BLaER1 treated with 17β-estradiol and CSF1 and Interleukin-3, amounts not matched to agents 10 nM and 100 nM (cell line): Measurements from ENCODE around the gene ZNF687.
"Not testable (repeated sequence)": the region's sequence is repeated elsewhere in the genome, so short reads cannot be mapped to it uniquely, and the experiment has no call there.

ENCODE experiments used
- H3K27ac ChIP-seq, 11 experiments: shearing (Covaris generic); formaldehyde crosslinking; 2 replicates each; pipeline ENCODE4 v1.8.1; 2022
- H3K27me3 ChIP-seq, 11 experiments: shearing (Covaris generic); formaldehyde crosslinking; 2 replicates each; pipeline ENCODE4 v1.8.1; 2022
- H3K36me3 ChIP-seq, 11 experiments: shearing (Covaris generic); formaldehyde crosslinking; 2 replicates each; pipeline ENCODE4 v1.8.1; 2022
- H3K4me1 ChIP-seq, 10 experiments: shearing (Covaris generic); formaldehyde crosslinking; 2 replicates each; pipeline ENCODE4 v1.8.1; 2022
- H3K4me2 ChIP-seq, 11 experiments: shearing (Covaris generic); formaldehyde crosslinking; 2 replicates each; pipeline ENCODE4 v1.8.1; 2022
- H3K4me3 ChIP-seq, 10 experiments: shearing (Covaris generic); formaldehyde crosslinking; 2 replicates each; pipeline ENCODE4 v1.8.1; 2022
- H3K9ac ChIP-seq, 11 experiments: shearing (Covaris generic); formaldehyde crosslinking; 2 replicates each; pipeline ENCODE4 v1.8.1; 2022
- H3K9me3 ChIP-seq, 11 experiments: shearing (Covaris generic); formaldehyde crosslinking; replicated peaks in 1 of 11; 2 replicates each; pipeline ENCODE4 v1.8.1; 2022
- H4K20me1 ChIP-seq, 11 experiments: shearing (Covaris generic); formaldehyde crosslinking; 2 replicates each; pipeline ENCODE4 v1.8.1; 2022
- Cebpa-rat ChIP-seq, 11 experiments: shearing (Covaris generic); IDR thresholded peaks; 2 replicates each; pipeline ENCODE4 v1.8.1; 2022

ZNF687 gene

GRCh38 chr1:151254217-151255213 lies 27.6 kb upstream of the ZNF687 start, which contains the start of gene PSMD4:
Gene PSMD4, plus strand, starts transcription at chr1:151254734. Its CDS starts 49 bp downstream, at chr1:151254783.
- Histone ChIP-seq H3K27me3 (no peaks in the 10 kb centered on the region), H3K4me1 (peaks cover 10 to 27% (median 16%) of the 10 kb centered on the region in 10 experiments), H3K9ac (peak within 1 kb of the TSS; percentile 90 to 98 (median 94)), H3K36me3 (peaks cover 14 to 43% (median 28%) of the 10 kb centered on the region in 11 experiments; a peak in 20 of 22 replicates), H3K27ac (peak within 1 kb of the TSS; percentile 79 to 96 (median 94)), H4K20me1 (peaks cover 0 to 31% (median 20%) of the 10 kb centered on the region in 11 experiments; a peak in 14 of 22 replicates), H3K4me2 (peak within 1 kb of the TSS; percentile 77 to 97 (median 91)), H3K9me3 (no peaks in the 10 kb centered on the region), H3K4me3 (peak within 1 kb of the TSS; percentile 68 to 92 (median 82))
- no peak for TF ChIP-seq Cebpa-rat (IDR thresholded peaks at IDR 0.05)

DNA sequence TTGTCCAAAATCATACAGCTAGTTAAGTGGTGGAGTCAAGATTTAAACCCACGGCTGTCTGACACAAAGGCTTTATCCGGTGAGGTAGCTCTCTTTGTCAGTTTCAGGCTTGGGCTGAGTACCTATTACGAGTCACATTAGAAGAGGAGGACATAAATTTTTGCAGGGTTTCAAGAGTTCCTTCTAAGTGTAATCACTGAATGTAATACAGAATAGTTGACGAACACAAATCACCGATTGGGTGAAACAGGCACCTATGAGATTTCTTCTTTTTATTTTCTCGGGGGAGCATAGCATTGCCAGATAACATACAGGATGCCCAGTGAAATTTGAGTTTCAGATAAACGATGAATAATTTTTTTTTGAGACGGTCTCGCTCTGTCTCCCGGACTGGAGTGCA lies 26.7 kb upstream of the ZNF687 start:
- peaks cover 5 to 43% (median 23%) of the 10 kb centered on the region in 11 experiments; a peak in 19 of 22 replicates for H3K36me3 ChIP-seq
- no peak for TF ChIP-seq Cebpa-rat (IDR thresholded peaks at IDR 0.05)
- H3K9me3 ChIP-seq = no peaks in the 10 kb centered on the region
- no peaks in the 10 kb centered on the region for H3K27me3 ChIP-seq
- H3K4me1 ChIP-seq = peaks cover 10 to 27% (median 16%) of the 10 kb centered on the region in 10 experiments
- H4K20me1 ChIP-seq = peaks cover 0 to 40% (median 28%) of the 10 kb centered on the region in 11 experiments; a peak in 14 of 22 replicates
- peak overlapping the region; percentile 77 to 97 (median 91) for H3K4me2 ChIP-seq
- H3K9ac ChIP-seq = peak overlapping the region; percentile 90 to 98 (median 94)
- peak overlapping the region; percentile 68 to 92 (median 82) for H3K4me3 ChIP-seq
- H3K27ac ChIP-seq = peak overlapping the region; percentile 79 to 96 (median 94)

DNA sequence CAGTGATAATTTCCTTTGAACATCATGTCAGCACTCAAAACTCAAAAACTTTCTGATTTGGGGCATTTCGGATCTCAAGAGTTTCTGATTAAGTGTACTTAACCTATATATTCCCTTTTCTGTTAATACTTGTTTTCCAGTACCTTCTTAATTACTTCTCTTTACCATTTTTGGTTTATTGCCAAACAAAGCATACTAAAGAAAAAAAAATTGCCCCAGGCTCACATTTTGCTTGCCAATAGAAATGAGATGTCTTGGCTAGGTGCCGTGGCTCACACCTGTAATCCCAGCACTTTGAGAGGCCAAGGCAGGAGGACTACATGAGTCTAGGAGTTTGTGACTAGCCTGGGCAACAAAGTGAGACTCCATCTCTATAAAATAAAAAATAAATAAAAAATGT lies 22.7 kb upstream of the ZNF687 start:
- Histone ChIP-seq H3K9me3 (no peaks in the 10 kb centered on the region), H3K4me3 (no peak overlapping the region), H3K4me2 (no peak overlapping the region), H3K27me3 (no peaks in the 10 kb centered on the region), H3K9ac (no peak overlapping the region), H4K20me1 (peaks cover 0 to 74% (median 47%) of the 10 kb centered on the region in 11 experiments; a peak in 14 of 22 replicates), H3K4me1 (peaks cover 9 to 38% (median 20%) of the 10 kb centered on the region in 10 experiments), H3K27ac (no peak overlapping the region), H3K36me3 (peaks cover 30 to 76% (median 50%) of the 10 kb centered on the region in 11 experiments)
- no peak for TF ChIP-seq Cebpa-rat (IDR thresholded peaks at IDR 0.05)

DNA sequence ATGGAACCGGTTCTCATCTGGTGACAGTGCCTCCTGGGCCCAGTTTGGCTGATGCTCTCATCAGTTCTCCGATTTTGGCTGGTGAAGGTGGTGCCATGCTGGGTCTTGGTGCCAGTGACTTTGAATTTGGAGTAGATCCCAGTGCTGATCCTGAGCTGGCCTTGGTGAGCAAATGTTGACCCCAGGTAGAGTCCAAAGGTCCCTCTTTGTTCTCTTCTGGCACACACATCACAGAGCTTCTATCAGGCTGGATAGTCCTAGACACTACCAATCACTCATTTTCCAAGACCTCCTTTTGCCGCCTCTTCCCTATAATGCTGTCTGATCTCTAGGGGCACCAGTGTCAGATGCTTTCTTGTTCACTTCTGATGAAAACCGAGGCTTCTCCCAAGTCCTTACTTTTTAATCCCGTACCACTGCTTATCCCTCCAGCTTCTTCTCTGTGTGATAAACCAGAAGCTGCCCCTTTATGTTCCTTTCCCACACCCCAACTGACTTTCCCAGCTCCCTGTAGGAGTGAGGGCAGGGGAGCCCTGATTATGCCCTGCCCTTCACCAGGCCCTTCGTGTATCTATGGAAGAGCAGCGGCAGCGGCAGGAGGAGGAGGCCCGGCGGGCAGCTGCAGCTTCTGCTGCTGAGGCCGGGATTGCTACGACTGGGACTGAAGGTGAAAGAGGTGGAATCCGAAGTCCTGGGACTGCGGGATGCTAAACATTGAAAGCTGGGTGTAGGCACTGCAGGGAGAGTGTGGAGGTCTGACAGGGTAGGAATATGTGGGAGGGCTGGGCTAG lies 16.5 kb upstream of the ZNF687 start:
- Histone ChIP-seq H3K27me3 (no peaks in the 10 kb centered on the region), H3K27ac (peak overlapping the region in 5 of 11 experiments; percentile 2 to 59 (median 24); a peak in 4 of 22 replicates), H4K20me1 (peaks cover 0 to 54% (median 18%) of the 10 kb centered on the region in 11 experiments; a peak in 11 of 22 replicates), H3K4me2 (peak overlapping the region in 3 of 11 experiments; percentile 68 to 75 (median 75); a peak in 4 of 22 replicates), H3K4me3 (no peak overlapping the region), H3K4me1 (peaks cover 0 to 53% (median 21%) of the 10 kb centered on the region in 10 experiments; a peak in 14 of 20 replicates), H3K36me3 (peaks cover 84 to 100% (median 95%) of the 10 kb centered on the region in 11 experiments), H3K9me3 (no peaks in the 10 kb centered on the region), H3K9ac (peak overlapping the region in 1 of 11 experiments; percentile 7; a peak in 1 of 22 replicates)
- TF ChIP-seq Cebpa-rat (IDR thresholded peaks at IDR 0.05) = no peak

DNA sequence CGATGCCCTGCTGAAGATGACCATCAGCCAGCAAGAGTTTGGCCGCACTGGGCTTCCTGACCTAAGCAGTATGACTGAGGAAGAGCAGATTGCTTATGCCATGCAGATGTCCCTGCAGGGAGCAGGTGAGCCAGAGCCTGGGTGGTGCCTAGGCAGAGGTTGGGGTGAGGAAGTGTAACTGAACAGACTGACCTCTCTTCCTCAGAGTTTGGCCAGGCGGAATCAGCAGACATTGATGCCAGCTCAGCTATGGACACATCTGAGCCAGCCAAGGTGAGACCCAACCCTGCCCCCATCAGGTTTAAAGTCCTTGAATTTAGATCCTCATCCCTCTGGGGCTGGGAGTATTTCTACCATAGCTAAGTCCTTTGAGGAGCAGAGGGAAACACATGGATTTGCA lies 15.8 kb upstream of the ZNF687 start:
- peaks cover 0 to 48% (median 12%) of the 10 kb centered on the region in 11 experiments; a peak in 10 of 22 replicates for H4K20me1 ChIP-seq
- no peaks in the 10 kb centered on the region for H3K27me3 ChIP-seq
- H3K4me2 ChIP-seq = no peak overlapping the region
- H3K36me3 ChIP-seq = peaks cover 89 to 100% (median 97%) of the 10 kb centered on the region in 11 experiments
- no peaks in the 10 kb centered on the region for H3K9me3 ChIP-seq
- H3K9ac ChIP-seq = 0 out of 22 replicates have a peak overlapping the region, but pooled peaks of 1 of the 11 experiments have one; percentile 7
- peak overlapping the region in 2 of 11 experiments; percentile 2 to 59; a peak in 2 of 22 replicates for H3K27ac ChIP-seq
- H3K4me3 ChIP-seq = no peak overlapping the region
- no peak for TF ChIP-seq Cebpa-rat (IDR thresholded peaks at IDR 0.05)
- H3K4me1 ChIP-seq = peaks cover 0 to 56% (median 21%) of the 10 kb centered on the region in 10 experiments; a peak in 14 of 20 replicates

DNA sequence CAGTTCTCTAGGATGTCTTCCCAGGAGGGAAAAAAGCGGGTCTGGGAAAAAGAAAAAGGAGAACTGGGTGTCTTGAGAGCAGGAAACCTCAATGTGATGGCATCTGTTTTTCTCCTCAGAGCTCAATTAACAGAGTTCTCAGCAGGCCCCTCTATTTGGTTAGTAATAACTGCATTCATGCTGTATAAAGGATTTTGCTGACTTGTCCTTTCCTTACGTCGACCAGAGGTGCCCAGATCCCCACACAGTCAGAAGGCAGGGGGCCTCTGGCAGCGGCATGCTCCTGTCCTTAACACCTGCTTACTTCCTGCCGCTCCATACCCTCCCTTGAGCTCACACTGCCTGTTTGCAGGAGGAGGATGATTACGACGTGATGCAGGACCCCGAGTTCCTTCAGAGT lies 15.3 kb upstream of the ZNF687 start:
- Histone ChIP-seq H3K4me1 (peaks cover 0 to 61% (median 22%) of the 10 kb centered on the region in 10 experiments; a peak in 14 of 20 replicates), H3K4me3 (no peak overlapping the region), H3K27ac (no peak overlapping the region; a peak in 1 of 22 replicates), H3K9me3 (no peaks in the 10 kb centered on the region), H3K36me3 (peaks cover 87 to 100% (median 97%) of the 10 kb centered on the region in 11 experiments), H4K20me1 (peaks cover 0 to 43% (median 7%) of the 10 kb centered on the region in 11 experiments; a peak in 10 of 22 replicates), H3K27me3 (no peaks in the 10 kb centered on the region), H3K9ac (no peak overlapping the region; a peak in 2 of 22 replicates), H3K4me2 (no peak overlapping the region)
- TF ChIP-seq Cebpa-rat (IDR thresholded peaks at IDR 0.05) = no peak

DNA sequence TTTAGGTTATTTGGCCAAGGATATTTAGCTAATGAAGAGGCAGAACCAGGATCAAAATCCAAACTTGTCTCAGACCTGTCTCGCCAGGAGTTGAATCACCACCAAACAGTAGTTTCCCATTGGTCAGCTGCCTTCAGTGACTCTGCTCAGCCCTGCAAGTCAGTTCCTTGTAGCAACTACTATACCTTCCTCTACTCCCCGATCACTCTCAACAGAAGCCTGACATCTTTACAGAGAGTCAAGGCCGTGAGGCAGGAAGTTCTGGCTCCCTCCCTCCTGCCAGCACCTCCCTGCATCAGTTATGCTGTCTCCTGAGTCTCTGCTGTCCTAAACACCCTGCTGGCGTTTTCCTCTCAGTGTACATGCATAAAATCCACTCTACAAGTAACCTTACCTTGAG lies 14.3 kb upstream of the ZNF687 start:
- TF ChIP-seq Cebpa-rat (IDR thresholded peaks at IDR 0.05) = no peak
- H3K4me3 ChIP-seq = no peak overlapping the region
- no peak overlapping the region for H3K4me2 ChIP-seq
- 0 out of 22 replicates have a peak overlapping the region, but pooled peaks of 1 of the 11 experiments have one; percentile 13 for H3K9ac ChIP-seq
- peaks cover 0 to 58% (median 22%) of the 10 kb centered on the region in 10 experiments; a peak in 14 of 20 replicates for H3K4me1 ChIP-seq
- H3K36me3 ChIP-seq = peaks cover 78 to 100% (median 91%) of the 10 kb centered on the region in 11 experiments
- H4K20me1 ChIP-seq = peaks cover 0 to 33% (median 4%) of the 10 kb centered on the region in 11 experiments; a peak in 7 of 22 replicates
- peak overlapping the region in 1 of 11 experiments; percentile 15; a peak in 1 of 22 replicates for H3K27ac ChIP-seq
- H3K27me3 ChIP-seq = no peaks in the 10 kb centered on the region
- no peaks in the 10 kb centered on the region for H3K9me3 ChIP-seq

DNA sequence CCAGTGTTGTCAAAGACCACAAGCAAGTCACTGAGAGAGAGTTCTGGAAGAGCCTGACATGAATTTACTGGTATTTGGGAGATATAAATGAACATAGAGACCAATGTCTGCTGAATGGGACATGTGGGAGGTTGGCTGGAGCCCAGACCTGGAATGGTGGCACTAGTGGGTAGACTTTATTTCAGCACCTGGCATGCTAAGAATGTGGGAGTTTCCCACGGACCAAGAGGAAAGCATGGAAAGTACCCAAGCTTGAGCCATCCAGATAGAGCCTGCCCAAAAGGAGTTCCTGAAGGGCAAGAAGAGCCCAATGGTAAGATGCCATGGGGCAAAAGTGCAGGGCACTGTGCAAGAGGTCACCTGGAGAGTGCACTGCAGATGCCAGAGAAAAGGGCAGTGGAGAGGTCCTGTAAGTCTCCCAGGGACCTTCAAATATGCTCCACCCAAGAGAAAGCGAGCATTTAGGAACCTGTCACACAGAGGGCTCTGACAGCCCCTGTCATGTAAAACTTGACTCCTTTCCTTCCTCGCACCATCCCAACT lies 8.1 kb upstream of the ZNF687 start:
- TF ChIP-seq Cebpa-rat (IDR thresholded peaks at IDR 0.05) = no peak
- Histone ChIP-seq H3K4me3 (no peak overlapping the region), H3K27me3 (no peaks in the 10 kb centered on the region), H3K27ac (peak overlapping the region in 8 of 11 experiments; percentile 9 to 96 (median 57); a peak in 11 of 22 replicates), H4K20me1 (no peaks in the 10 kb centered on the region), H3K4me1 (peaks cover 16 to 62% (median 46%) of the 10 kb centered on the region in 10 experiments), H3K9me3 (no peaks in the 10 kb centered on the region), H3K9ac (no peak overlapping the region), H3K36me3 (peaks cover 15 to 52% (median 40%) of the 10 kb centered on the region in 11 experiments; a peak in 21 of 22 replicates), H3K4me2 (peak overlapping the region in 3 of 11 experiments; percentile 4 to 92 (median 88); a peak in 4 of 22 replicates)

DNA sequence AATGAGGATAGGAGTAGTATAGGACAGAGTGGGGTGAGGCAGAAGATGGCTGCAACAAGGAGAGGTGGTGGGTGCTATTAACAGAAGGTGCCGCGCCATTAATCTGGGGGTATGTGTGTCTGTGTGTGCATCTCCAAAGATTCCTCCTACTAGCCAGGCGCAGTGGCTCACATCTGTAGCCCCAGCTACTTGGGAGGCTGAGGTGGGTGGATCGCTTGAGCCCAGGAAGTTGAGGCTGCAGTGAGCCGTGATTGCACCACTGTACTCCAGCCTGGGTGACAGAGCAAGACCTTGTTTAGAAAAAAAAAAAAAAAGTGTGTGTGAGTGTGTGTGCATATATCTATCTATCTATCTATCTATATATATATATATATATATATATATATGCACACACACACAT lies 6.8 kb upstream of the ZNF687 start:
- Histone ChIP-seq H3K9ac (peak overlapping the region in 3 of 11 experiments; percentile 15 to 78 (median 38); a peak in 5 of 22 replicates), H3K4me2 (peak overlapping the region in 9 of 11 experiments; percentile 18 to 92 (median 82); a peak in 15 of 22 replicates), H3K27ac (peak overlapping the region in 8 of 11 experiments; percentile 28 to 96 (median 90); a peak in 16 of 22 replicates), H3K4me1 (peaks cover 16 to 76% (median 59%) of the 10 kb centered on the region in 10 experiments), H3K36me3 (peaks cover 5 to 39% (median 27%) of the 10 kb centered on the region in 11 experiments; a peak in 20 of 22 replicates)
- not testable (repeated sequence) for H3K9me3 ChIP-seq, H4K20me1 ChIP-seq, H3K4me3 ChIP-seq, H3K27me3 ChIP-seq
